Raji (cell line): ENCODE measurements around the gene CST11.

Experiments
- POLR2A ChIP-seq: IDR thresholded peaks from 2 replicates; pipeline ENCODE4 v1.6.1; 2011; ENCODE audit warnings: low read depth, low read length, control low read depth; ENCODE audit not compliant: insufficient read depth

The CST11 gene

DNA sequence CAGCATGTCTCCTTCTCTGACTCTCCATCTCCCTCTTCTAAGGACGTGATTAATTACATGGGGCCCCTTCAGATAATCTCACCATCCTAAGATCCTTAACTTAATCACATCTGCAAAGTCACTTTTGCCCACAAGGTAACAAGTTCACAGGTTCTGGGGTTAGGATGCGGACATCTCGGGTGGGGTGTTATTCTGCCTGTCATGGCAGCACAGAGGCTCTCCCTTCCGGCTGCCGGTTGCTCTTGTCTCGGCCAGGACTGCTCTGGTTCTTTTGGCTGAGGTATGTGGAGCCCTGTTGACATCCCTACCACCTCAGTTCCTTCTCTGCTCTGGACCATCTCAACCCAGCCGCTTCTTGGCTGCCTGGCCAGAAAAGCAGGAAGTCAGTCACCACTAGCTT is 4.2 kb upstream of the CST11 start:
- TF ChIP-seq POLR2A: no peak

DNA sequence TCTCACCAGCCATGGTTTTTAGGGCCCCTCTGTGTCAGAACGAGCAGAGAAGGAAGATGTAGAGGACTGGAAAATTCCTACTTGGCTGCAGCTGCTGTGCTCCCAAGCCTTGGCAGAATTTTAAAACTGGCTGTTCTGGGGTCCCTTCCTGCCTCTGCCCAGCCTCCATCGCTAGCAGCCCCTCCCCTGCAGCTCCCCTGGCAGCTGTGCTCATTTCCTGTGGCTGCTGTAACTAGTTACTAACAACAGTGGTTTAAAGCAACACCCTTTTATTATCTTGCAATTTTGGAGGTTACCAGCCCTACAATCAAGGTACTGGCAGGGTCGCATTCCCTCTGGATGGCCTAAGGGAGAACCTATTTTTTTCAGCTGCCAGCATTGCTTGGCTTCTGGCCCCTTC is 3.7 kb upstream of the CST11 start:
- TF ChIP-seq POLR2A: no peak

DNA sequence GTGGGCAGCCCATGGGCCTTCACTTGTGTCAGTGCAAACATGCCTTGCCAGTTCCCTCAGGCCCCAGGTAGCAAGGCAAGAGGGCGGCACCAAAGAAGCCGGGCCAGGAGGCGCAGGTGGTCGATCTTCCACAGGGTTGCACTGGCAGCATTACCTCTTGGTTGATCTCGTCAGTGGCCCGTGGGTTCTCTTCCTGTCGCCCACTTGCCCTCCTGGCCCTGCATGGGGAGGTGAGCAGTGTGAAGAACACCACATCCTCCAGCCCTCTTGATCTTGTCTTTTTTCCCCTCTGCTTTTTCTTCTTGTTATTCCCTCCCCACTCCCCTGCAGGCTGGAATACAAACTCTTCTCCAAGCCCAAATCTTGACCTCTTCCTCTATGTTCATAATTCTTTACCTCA is 3.0 kb upstream of the CST11 start:
- no peak for TF ChIP-seq POLR2A

DNA sequence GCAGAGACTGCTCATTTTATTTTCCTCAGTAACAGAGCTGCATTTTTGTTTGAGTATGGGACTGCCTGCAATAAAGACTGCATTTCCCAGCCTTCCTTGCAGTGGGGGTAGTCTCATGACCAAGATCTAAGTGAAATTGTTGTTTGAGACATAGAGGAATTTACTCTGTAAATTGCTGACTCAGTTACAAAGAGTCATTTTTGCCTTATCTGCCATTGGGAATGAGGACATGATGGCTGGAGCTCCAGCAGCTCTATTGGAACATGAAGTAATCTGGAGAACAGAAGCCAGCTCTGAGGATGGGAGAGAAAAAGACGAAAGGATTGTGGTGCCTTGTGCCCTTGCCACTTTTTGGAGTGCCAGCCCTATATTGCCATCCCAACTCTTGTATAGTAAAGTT is 2.1 kb upstream of the CST11 start:
- TF ChIP-seq POLR2A: no peak

DNA sequence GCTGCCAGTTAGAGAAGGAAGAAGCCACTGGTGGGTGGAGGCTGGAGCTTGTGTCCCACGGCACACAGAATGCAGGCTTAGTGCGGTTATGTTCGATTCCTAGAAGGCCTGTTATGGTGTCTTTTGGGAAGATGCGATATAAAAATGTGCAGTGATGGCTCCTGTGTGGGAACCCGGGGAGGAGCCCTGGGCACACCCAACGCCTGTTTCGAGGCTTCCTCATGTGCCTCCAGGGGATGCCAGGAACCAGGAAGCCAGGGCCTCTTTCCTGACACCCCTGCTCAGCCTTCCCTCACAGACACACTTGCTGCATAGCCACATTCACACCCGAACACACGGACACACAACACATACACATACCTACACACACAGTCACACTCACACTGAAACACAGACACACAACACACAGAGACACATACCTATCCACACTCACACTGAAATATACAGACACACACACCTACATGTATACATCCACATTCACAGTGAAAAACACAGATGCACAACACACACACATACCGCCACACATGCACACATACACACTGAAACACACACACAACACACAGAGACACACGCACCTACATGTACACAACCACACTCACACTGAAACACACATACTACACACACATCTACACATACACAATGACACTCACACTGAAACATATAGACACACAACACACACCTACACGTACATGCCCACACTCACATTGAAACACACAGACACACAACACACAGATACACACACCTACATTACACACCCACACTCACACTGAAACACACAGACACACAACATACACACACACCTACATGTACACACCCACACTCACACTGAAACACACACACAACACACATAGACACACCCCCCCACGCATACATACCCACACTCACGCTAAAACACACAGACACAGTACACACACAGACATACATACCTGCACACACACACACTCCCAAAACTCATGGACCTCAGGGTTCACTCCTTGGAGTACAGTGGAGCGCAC is 1.2 kb upstream of the CST11 start:
- TF ChIP-seq POLR2A: no peak

DNA sequence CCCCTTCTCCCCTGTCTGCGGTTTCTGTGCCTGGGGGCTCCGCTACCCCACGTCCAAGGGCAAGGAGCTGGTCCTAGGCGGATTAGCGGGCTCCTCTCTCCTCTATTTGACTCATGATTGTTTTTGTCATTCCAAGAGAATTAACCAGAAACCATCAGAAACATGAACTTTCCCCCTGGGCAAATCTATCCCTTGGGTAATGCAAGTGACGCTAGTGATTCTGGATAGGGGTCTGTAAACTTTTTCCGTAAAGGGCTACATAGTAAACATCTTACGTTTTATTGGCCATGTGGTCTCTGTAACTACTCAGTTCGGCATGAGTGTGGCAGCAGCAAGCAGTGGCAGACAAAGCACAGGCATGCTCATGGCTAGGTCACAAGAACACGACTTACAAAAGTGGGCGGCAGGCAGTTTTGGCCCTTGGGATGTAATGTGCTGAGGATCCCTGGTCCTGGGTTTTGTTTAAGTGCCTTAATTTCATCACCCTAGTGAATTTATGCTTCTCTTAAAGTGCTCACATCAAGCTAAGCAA is 654 bp downstream of the CST11 start:
- no peak for TF ChIP-seq POLR2A

DNA sequence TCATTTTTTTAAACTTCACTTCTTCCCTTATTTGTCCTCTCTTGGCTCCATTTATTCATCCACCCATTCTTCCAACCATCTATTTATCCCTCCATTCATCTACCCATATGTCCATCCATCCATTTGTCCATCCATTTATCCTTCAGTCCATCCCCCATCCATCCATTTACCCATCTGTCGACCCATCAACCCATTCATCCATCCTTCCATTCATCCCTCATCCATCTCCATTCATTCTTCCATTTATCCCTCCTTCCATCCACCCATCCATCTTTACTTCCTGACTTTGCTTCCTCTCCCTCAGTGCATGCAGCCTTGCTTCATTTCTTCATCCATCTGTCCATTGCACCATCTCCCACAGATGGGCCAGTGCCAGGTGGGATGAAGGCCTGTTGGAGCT is 1.8 kb downstream of the CST11 start:
- no peak for TF ChIP-seq POLR2A

DNA sequence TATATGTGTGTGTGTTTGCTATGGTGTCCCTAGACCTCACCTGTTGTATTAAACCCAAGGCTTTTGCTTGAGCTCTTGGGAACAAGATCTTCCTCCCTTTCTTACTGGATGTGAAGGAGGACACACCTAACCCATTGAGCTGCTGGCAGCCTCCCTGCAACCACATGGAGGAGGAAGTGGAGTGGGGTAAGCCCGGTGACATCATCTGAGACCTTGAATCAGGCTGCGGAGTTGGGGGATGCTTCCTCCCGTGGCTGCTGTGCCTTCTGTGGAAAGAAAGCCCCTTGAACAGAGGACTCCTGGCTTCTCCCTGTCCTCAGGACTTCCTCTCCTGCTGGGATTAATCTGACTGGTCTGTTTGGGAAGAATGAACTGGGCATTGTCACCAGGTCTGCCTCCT is 3.3 kb downstream of the CST11 start:
- TF ChIP-seq POLR2A: no peak

DNA sequence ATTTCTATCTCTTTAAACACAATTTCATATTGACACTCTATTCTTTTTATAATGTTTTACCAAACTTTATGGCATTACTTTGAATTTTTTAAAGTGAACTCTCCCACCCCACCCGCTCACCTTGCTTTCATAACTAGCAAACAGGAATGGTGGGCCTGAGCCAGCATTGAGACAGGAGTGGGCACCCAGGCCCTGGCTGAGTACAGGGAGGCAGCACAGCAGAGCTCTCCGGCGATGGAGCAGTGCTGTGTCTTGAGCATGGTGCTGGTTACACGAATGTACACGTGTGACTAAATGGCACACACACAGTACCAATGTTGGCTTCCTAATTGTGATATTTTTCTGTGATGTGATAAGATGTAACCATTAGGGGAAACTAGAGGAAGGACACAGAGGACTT is 4.5 kb downstream of the CST11 start:
- no peak for TF ChIP-seq POLR2A

DNA sequence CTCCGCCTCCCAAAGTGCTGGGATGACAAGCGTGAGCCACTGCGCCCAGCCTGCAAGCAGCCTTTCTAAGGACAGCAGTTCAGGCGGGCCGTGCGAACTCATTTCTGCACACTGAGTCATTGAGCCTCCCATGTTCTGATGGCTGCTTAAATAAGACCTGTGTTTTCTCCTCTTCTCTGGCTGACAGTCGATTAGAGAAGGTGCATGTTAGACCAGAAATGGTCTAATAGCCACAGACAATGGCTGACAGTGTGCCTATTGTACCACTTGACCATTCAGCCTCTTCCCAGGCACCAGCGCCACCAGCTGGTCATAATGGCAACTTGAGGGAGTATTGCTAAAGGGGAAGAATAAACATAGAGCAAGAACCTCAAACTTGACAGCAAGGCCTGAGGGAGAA is 6.2 kb downstream of the CST11 start:
- TF ChIP-seq POLR2A: no peak

DNA sequence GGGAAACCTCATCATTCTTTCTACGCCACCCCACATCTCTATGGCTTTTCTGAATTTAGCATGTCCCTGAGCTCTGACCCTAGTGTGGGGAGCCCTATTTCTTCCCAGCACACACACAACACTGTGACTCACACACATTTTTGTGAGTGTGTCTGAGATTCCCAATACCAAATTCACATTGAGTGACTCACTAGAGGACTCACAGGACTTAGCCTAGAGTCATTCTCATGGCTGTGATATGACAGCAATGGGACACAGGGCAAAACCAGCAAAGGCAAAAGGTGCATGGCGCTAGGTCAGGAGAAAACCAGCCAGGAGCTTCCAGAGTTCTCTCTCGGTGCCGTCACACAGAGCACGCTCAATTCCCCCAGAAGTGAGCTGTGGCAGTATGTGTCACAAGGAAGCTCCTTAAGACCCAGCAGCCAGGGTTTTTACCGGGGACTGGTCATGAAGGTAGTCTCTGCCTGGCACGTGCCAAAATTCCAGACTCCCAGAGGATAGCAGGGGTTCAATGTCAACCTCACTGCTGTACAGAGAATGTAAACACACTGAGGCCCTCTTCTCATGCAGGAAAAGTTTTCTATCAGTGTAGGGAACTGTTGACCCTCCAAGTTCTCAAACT is 7.0 kb downstream of the CST11 start:
- no peak for TF ChIP-seq POLR2A

DNA sequence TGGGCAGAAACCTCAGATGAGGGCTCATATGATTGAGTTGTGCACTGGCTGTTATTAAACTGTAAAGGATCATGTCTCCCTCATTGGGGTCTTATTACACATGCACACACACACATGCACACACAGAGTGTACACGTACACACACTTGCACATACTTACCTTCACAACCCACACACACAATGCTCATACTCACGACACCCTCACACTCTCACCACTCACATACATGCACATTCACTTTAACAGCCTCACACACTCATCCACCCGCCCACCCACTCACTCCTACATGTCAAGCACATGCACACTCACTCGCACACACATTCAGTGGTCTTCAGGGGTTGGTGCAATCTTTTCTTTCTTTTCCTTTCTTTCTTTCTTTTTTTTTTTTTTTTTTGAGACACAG is 7.8 kb downstream of the CST11 start:
- TF ChIP-seq POLR2A: no peak

DNA sequence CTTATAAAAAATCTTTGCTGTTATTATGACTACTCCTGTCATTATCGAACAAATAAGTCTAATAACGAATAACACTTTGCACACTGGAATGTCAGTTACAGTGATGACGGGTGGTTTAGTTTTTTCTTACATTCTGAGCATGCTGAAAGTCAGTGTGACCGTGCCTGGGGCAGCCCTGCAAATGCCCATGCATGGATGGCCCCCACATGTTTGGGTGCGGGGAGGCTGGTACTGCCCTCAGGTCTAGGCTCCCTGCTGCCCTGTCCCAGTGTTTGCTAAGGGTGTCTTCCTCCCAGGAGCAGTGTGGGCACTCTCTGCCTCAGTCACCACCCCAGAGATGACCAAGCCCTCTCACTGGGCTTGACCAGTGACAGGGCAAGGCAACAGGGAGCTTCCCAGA is 10.2 kb downstream of the CST11 start:
- TF ChIP-seq POLR2A: no peak

DNA sequence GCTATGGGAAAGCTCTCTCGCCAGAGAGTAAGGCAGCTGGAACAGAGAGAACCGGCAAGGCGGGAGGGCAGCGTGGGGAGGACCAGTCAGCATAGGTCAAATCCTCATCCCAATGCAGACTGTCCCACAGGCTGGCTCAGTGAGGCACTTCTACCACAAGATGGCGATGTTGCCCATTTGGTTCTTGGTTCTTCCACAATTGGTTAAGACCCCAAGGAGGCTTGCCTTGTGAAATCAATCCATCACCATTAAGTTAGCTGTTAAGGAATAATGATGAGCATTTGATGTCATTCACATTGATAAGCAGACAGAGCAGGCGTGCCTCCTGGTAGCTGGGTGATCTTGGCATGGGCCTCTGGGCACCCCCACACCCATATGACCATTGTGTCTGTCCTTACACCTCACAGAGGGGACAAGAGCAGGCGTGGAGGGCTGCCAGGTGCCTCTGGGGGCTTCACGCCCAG is 10.8 kb downstream of the CST11 start:
- no peak for TF ChIP-seq POLR2A

DNA sequence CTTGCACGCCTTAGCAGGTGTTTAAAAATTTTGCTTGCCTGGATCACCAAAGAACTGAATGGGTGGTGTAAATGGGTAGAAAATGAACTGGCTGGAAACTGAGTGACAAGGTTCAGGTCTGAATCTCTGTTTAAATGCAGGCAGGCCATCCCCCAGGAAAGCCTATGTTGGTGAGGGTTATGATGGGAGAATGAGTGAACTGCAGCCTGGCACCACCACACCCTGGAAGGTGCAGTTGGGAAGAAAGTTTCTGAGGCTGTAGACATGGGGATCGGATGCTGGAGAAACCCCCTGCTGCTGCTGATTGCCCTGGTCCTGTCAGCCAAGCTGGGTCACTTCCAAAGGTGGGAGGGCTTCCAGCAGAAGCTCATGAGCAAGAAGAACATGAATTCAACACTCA is 12.7 kb downstream of the CST11 start:
- TF ChIP-seq POLR2A: no peak

DNA sequence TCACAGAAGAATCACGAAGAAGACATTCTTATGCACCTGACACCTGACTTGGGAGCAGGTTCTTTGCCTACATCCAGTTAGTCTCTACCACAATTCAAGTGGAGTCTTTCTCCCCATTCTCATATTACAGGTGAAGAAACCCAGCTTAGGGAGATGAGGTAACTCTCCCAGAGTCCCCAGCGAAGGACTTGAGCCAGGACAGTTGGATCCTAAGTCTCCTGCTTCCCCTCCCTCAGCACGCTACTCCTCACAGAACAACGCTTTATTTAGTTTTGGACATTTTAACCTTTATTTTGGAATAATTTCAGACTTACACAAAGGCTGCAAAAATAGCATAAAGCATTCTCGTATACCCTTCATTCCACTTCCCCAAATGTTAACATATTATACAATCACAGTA is 14.0 kb downstream of the CST11 start:
- TF ChIP-seq POLR2A: no peak
